ENCODE results near the gene PUDP. TPM values are rescaled to one million over a fixed set of nuclear protein-coding genes. Genes with fewer than 3 reads are reported as not detected.
"Not testable (repeated sequence)": the region's sequence is repeated elsewhere in the genome, so short reads cannot be mapped to it uniquely, and the experiment has no call there.

Gene PUDP
- total RNA-seq, 2 donors from 2014 or later: 47.3 to 48.8 TPM

DNA sequence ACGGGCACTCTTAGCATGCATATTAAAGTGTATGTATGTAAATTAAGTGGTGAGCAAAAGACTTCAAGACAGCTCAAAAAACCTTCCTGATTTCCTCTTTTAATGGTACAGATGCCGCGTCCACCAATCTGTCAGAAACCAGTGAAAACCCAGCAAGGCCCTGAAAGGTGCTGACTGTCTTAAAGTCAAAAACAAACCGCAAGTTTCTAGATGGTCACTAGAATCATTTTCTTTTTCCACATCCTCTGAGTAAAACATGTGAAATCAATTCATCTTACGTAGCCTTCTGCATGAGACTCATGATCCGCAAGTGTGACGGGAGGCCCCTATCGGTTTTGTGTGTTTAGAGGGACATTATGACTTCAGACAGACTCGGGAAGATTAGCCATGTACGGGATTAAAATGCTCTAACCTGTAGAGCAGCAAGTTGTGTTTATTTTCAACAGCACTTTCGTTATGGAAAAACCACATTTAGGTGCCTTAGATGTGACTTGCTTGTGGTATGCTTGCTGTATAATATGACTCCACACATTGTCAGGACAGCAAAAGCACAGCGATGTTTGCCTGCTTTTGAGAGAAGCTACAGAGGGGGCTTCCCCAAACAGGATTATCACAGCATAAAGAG, 88.6 kb downstream of the PUDP start:
- DNase-seq (no peak), ATAC-seq (no peak)
- intact Hi-C loops (cut with DNase I, micrococcal nuclease): no loop called here

DNA sequence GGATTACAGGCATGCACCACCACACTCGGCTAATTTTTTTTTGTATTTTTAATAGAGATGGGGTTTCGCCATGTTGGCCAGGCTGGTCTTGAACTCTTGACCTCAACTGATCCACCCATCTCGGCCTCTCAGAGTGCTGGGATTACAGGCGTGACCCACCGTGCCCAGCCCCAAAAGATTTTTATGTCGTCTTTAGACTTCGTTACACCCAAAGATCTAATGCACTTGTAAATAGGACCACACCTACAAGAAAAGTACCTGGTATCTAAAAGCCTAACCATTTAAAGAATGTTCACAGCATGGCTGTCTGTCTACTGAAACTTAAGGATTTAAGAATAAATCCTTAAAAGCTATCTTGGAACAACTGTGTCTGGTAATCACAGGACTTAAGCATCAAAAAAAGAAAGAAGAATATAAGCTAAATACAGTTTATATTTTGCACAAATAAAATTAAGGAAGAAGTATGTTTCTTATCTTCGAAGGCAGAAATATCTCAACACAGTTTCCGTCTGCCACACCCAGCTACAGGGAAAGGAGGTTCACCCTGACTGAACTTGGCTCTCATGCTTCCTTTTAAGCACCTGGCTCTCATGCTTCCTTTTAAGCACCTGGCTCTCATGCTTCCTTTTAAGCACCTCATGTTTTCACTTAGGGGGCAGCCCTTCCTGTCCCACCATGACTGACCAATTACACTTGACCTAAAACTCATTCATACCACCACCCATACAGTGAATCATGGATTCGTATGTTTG, 92.4 kb downstream of the PUDP start:
- DNase-seq: peak; percentile 39 to 69
- intact Hi-C loops (cut with DNase I, micrococcal nuclease): no loop called here
- peak; percentile 96 for ATAC-seq

DNA sequence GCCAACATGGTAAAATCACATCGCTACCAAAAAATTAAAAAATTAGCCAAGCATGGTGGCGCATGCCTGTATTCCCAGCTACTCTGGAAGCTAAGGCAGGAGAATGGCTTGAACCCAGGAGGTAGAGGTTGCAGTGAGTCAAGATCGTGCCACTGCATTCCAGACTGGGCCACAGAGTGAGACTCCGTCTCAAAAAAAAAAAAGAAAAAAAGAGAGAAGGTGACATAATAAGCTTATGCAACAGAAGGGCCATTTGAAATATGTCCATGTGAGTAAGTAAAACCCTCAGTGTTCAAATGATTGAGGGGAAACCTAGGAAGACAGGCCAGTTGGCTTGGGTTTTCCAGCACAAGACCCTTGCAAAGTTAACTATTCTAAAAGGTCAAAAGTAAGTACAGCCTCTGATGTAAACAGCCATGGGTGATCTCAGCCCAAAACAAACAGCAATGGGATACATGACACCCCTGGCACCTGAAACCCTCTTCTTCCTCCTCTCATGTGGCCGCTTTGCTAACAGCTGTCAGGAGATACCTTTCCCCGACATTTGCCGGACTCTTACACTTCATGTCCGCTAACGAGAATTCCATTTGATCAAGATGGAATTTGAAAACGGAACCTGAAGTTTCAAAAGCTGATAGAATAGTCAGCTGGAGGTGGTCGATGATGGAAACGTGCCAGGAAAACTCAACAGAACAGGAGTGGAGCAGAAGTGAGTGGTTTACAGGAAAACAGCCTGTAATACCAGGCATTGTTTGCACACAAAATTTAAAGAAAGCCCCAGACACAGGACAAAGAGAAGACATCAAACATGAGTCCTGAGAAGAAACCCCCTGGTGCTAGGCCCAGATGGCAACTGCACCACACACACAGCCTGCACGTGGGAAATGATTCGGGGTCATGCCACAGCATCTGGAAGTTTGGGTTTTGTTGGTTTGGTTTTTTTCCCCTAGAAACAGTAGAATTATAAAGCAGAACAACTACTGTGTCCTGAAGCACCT, 93.4 kb downstream of the PUDP start:
- intact Hi-C loops (cut with DNase I, micrococcal nuclease): no loop called here
- no peak for DNase-seq
- no peak for ATAC-seq

DNA sequence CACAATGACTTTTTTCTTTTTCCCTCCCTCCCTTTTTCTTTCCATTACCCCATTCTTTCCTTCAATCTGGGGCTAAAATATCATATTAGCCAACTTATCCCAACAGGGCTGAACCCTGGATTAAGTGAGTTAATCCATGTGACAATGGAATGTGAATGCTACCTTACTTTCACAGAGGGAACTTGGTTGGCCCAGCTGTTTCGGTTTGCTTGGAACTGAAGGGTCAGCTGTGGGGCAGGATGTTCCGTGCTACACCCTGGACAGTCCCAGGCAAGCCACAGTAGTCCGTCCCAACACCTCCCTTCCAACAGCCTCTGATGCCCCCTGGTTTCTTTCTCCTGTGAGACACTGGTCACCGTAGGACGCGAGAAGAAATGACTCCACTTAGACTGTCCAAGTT, 95.4 kb downstream of the PUDP start:
- ATAC-seq: no peak
- intact Hi-C loops (cut with DNase I, micrococcal nuclease): no loop called here
- no peak for DNase-seq

DNA sequence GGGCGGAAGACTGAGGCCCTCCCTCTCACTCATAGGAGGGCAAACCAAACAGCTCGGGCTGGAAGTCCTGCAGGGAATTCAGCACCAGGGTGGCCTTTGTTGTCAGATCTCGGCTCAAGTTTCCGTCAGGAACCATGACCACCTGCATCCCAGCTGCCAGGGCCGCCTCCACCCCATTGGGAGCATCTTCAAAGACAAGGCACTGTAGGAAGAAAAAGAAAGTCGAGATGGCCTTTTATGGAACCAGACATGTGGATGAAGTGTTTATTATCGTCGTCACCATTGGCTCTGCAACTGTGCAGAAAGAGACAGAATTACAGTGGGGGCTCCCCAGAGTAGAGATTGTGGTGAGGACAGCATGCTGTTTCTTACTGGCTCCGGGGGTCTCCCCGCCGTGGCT, 97.7 kb downstream of the PUDP start:
- DNase-seq (no peak), ATAC-seq (no peak)
- intact Hi-C loops (cut with DNase I, micrococcal nuclease): no loop called here

DNA sequence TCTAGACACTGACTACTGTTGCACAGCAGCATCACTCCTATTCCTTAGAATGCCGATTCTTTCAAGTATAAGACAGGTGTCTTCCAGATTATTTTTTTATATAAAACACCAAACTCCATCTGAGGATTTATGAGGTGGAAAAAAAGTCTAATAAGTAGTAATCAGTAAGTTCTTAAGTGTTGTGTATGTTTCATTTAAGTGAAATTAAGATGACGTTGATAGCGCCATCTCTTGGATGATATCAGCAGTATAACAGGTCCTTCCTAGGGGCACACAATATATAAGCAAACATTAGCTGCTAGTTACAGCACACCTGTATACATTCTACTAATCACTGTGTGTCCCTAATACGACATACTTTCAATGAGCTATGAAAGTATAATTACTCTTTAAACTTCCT, 100.0 kb downstream of the PUDP start:
- DNase-seq: no peak
- intact Hi-C loops (cut with DNase I, micrococcal nuclease): no loop called here
- ATAC-seq: no peak

DNA sequence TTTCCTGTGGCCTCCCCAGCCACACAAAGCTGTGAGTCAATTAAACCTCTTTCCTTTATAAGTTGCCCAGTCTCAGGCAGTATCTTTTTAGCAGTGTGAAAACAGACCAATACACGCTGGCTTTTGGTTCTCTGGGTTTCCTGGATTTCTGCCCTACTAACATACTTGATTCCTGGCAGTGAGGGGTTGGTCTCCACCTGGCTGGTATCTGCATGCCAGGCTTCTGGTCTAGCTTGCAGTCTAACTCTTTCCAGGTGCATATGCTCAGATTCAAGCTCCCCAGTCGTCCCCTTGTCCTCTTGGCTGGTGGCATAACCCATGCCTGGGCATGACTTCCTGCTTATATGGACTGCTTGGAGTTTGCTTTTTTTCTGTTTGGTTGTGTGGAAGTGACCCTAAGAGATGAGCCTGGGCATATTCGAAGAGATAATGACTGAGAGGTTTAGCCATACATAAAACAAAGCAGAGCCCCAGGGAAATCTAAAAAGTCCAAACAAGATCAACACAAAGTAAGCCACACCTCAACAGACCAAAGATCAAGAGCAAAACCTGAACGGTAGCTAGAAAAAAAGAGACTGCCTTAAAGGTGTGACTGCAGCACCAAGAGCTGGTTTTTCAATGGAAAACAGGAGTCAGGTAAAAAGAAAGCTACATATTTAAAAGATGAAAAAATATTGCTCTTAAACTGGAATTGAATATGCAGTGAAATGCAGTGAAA, 102.6 kb downstream of the PUDP start:
- ATAC-seq: peak; percentile 91
- intact Hi-C loops (cut with DNase I, micrococcal nuclease): no loop called here

DNA sequence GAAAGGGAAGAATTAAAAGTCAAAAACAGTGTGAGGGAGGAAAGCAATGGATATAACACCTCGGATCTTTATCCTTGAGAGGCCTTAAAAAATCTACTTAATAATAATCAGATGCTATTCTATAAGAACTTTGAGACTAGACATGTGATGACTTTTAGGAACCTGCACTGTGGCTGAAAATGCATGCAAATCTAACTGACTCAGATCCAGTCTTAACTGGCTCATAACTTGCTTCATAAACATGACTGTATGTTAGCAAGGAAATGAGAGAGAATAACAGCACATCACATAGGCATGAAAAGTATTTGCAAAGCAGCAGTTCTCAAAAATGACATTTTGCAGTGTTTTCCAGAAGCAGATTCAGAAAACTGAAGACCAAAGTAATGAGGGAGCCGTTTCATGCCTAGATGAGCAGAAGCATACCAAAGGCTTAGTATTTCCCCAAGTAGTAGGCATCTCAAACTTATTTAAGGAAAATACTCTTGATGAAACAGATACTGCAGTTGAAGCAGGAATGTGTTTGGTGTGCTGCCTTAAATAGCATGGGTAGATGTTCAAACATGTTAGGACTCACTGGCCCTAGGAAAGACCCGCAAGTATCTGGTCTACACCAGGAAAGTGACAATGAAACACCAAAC, 104.0 kb downstream of the PUDP start:
- intact Hi-C loops (cut with DNase I, micrococcal nuclease); DNase-seq; ATAC-seq: not testable (repeated sequence)

More for the DNA sequence above, 102.6 kb downstream of the PUDP start:
- DNase-seq: no peak

DNA sequence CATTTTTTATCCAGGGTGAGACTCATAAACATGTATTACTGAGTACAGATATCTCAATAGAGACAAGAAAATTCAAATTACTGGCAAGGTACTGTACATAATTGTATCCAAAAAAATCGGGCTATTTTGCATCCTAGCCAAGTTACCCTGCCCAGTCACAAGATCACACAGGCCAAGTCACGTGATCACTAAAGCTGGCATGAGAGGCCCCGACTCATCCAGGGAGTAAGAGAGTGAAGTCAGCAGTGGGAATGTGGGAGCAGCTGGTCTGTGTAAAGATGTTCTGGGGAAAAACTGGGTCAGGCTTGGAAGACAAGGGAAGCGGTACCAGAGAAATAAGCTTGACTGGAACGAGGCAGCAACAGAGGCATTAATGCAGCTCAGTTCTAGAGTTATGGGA, 119.7 kb downstream of the PUDP start:
- DNase-seq: no peak

DNA sequence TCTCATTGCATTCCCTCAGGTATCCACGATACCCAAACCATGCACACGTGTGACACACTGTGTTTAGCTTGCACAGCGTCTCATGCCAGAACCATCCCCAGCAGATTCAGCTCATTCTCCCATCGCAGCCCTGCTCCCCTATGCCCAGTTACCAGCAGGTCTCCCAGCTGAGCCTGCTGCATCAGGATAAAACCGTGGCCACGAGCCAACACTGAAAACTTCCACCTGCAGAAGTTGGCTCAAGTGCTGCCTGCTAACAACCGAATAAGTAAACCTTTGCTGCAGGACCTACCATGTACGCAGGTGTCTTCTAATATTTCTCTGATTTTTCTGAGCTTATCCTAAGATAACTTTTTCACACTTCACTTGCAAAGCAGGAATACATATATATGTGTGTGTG, 120.9 kb downstream of the PUDP start:
- peak; percentile 69 for ATAC-seq
- intact Hi-C loops (cut with DNase I, micrococcal nuclease): no loop called here
- peak; percentile 25 to 27 for DNase-seq

More for the DNA sequence above, 119.7 kb downstream of the PUDP start:
- no peak for ATAC-seq
- intact Hi-C loops (cut with DNase I, micrococcal nuclease): no loop called here

DNA sequence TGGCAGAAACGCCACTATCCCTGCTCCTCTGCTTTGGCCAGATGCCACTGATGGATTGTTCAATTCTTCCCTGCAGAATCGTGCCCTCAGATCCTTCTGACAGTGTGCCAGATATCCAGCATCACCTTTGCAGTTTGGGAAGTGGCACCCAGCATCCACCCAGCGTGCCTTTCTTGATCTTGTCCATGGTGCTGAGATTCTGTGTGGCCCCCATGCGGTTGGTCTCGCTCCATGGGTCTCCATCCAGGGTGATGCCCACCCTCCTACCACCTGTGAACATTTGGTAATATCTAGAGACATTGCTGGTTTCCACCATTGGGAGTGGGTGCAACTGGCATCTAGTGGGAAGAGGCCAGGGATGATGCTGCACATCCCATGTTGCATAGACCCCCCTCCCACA, 121.6 kb downstream of the PUDP start:
- ATAC-seq; intact Hi-C loops (cut with DNase I, micrococcal nuclease); DNase-seq: not testable (repeated sequence)

DNA sequence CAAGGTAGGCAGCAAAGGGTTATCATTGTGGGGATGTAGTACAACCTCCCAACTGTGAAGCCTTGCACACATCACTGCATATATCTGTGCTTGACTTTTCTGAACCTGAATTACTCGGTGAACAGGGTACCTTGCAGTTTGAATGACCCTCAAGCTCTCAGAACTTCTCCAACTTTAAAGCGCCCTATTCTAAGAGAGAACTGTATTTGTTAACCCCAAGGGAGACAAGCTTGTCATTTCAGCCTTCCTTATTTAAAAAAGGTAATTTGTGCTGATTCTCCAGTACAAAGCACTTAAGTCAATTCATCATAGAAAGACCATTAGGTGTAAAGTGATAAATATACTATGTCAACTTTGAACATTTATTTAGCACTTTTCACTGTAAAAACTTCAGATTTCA, 122.5 kb downstream of the PUDP start:
- no peak for ATAC-seq
- intact Hi-C loops (cut with DNase I, micrococcal nuclease): no loop called here

DNA sequence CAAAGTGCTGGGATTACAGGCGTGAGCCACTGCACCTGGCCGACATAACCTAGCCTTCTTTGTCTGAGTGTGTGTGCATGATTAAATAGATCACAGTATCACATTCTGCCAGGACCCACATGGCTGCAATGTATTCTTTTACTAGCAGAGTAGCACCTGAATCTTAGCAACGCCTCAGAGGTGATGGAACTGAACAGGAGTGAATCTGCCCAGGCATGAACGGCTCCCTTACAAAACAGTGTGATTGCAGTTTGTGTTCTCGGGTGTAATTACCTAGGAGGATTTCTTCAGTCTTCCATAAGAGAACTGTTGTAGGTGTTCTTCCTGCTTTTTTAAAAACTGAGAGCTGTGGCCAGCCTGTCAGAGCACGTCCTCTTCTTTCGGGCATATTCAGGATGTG, 123.1 kb downstream of the PUDP start:
- no peak for ATAC-seq
- intact Hi-C loops (cut with DNase I, micrococcal nuclease): no loop called here
- DNase-seq: no peak

More for the DNA sequence above, 122.5 kb downstream of the PUDP start:
- DNase-seq: no peak

DNA sequence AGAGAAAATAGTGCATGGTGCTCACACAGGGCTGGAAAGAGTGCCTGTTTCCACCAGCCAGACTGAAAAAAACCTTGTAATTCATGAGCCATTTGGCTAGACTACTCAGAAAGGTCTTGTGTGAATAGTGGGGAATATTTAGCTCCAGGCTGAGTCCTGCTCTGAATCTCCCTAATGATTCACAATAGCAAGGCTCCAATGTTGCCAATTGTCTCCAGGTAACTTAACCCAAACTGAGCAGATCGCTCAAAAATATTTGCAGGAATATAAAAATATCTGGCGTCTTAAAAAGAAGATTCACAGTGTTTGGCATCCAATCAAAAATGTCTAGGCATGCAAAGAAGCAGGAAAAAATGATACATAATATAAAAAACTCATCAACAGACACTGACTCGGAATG, 125.0 kb downstream of the PUDP start:
- intact Hi-C loops (cut with DNase I, micrococcal nuclease); ATAC-seq: not testable (repeated sequence)

DNA sequence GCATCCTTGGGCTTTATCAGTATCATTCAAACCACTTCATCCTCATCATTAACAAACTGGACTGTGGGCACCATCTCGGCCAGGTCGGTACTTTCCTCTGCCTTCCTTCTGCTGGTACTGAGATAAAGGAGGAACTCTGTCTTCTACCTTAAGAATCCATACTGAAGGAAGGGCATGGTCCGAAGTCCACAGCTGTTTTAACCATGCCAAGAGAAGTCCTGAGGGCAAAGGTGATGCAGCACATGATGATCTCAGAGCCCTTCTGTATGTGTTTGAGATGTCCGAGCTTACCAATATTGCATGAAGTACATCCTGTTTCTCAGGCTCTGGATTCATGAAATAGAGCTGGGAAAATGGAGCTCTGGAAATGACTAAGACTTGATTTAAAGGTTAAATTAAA, 126.0 kb downstream of the PUDP start:
- DNase-seq: no peak
- intact Hi-C loops (cut with DNase I, micrococcal nuclease): no loop called here
- peak; percentile 44 for ATAC-seq

More for the DNA sequence above, 125.0 kb downstream of the PUDP start:
- DNase-seq: not testable (repeated sequence)

DNA sequence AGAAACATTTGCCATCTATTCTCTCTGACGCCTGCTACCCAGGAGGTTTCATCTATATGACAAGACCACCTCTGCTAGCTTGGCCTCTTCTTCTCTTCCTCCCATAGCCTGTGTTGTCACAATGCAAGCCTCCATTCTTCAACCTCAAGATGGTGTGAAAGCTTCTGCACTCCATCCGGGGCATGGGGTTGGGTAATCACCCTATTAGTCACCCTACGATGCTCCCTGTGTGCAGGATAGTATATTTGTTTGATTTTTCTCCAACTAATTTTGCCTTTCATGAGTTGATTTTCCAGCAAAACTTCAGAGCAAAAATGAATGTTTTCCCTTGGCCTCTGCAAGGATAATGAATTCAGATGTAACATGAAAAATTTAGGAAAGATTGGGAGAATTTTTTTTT, 128.4 kb downstream of the PUDP start:
- intact Hi-C loops (cut with DNase I, micrococcal nuclease): no loop called here
- no peak for DNase-seq
- no peak for ATAC-seq

DNA sequence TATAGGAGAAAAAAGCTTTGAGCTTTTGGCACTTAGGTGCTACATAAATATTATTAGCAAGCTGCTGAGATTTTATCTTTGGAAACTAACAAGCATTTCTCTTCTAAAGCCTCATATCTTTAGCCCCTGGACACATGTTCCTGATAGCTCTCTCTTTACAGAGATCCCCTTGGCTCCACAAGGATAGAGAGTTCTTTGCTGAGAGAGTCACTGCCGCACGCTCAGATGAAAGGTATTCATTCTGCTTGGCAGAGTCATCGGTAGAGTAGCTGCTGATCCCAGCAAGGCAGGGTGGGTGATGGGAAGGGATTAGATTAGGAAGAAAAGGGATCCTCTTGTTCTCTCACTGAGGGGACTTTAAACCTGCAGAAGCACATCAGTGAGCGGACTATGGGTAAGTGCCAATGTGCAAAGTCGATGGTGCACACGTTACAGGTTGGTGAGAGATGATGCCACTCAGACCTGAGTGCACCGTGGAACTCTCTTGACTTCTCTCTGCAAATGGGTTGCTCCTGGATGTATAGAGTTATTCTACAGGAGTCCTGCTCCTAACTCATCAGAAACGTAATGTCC, 135.6 kb downstream of the PUDP start:
- DNase-seq; ATAC-seq; intact Hi-C loops (cut with DNase I, micrococcal nuclease): not testable (repeated sequence)

DNA sequence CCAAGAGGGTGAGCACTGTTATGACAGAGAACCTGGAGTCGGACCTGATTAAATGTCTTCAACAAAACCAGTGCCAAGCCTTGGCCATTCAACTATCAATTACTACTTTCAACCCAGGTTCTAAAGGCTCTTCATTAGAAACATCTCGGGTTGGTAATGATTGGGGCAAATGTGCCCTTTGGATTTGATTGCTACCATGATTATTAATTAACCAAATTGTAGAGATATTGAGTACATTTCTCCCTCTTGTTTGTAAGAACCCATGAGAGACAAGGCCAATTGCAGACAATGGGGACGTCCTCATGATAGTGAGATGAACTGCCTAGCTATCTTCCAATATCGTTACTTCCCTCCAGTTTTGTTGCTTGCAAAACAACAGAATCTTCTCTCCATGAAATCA, 137.1 kb downstream of the PUDP start:
- DNase-seq; intact Hi-C loops (cut with DNase I, micrococcal nuclease); ATAC-seq: not testable (repeated sequence)
